ENCODE results near the gene ADO. TPM values are rescaled to one million over a fixed set of nuclear protein-coding genes. Genes with fewer than 3 reads are reported as not detected.

The ADO gene
- total RNA-seq, result 29.5 TPM

DNA sequence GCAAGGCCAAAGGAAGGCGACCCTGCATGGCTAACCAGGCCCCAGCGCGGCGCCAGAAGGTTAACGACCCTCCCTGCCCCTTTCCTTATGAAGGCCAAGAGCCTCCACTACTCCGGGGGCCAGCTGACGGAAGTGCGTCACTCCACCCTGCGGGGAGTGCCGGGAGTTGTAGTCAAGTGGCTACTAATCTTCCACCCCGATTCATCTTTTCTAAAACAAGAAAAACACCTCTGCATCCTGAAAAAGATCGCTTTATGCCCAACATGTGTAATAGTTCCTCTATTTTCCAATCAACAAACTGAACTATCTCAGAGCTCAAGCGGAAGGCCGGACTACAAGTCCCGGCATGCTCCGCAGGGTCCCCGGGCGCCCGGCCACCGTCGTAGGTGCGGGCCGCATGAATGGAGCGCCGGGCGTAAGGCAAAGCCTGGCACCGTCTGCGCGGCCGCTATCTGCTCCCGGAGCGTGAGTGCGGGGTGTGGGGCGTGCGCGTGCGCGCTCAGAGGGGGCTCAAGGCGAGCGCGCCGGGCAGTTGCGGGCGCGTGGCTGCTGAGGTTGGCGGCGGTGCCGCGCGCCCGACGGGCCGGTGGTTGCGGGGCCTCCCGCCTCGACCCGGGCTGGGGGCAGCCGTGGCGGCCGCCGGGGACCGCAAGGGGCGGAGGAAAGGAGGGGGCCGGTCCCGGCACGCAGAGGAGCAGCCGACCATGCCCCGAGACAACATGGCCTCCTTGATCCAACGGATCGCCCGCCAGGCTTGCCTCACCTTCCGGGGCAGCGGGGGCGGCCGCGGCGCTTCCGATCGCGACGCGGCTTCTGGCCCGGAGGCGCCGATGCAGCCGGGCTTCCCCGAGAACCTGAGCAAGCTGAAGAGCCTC is at the start of gene ADO:
Gene ADO, plus strand, starts transcription at position 365 of the 875 bp plus-strand sequence. Its CDS starts 340 bp downstream, at position 705.

GRCh38 chr10:62816331-62817120 is 12.0 kb downstream of the ADO start, which contains the start of gene EGR2:
TSS of gene EGR2 (minus strand) at chr10:62816366. CDS start at chr10:62816029, 337 bp downstream.

Other genes with a start within 250 kb of the ADO start
- 2.3 TPM for gene EGR2, start 11.6 kb downstream of the ADO start, total RNA-seq

All from camera-type eye (tissue), 1 donor.